ENCODE results near the gene WDFY1. TPM values are rescaled to one million over a fixed set of nuclear protein-coding genes. Genes with fewer than 3 reads are reported as not detected.

The WDFY1 gene
- total RNA-seq, 4 donors from 2014 or later, result 28.1 to 38.4 (median 31.8) TPM

- intact Hi-C loops (cut with DNase I; ENCODE audit: low total_unique reads), result no loop called here
- DNase-seq (ENCODE audit: low spot score in 2 of 2), result no peak
- no peak overlapping the region for H3K4me3 ChIP-seq (ENCODE audit: low read depth, poor library complexity, severe bottlenecking)
- TF ChIP-seq POLR2A (IDR thresholded peaks at IDR 0.05) (no peak), CTCF (IDR thresholded peaks at IDR 0.05) (no peak)
- WGBS, 2 donors, result 68 to 78% methylated on average over 3 of the region's 3 CpGs
Observed at GRCh38 chr2:223841436-223842190, 103.5 kb downstream of the WDFY1 start.

GRCh38 chr2:223837287-223838061 is 107.7 kb downstream of the WDFY1 start, which contains the start of gene AP1S3:
Gene AP1S3, minus strand, starts transcription at chr2:223837582. Its CDS starts 132 bp downstream, at chr2:223837450.
- WGBS, 2 donors, result 0 to 2% methylated on average over 52 to 53 of the region's 82 CpGs
- DNase-seq (ENCODE audit: low spot score in 2 of 2), result peak; percentile 35 to 91

GRCh38 chr2:223835701-223836532 is 109.2 kb downstream of the WDFY1 start:
- no peak for DNase-seq (ENCODE audit: low spot score in 2 of 2)

More at GRCh38 chr2:223837287-223838061, 107.7 kb downstream of the WDFY1 start, which contains the start of gene AP1S3:
- H3K4me3 ChIP-seq (ENCODE audit: low read depth, poor library complexity, severe bottlenecking), result peak within 1 kb of the TSS; percentile 67
- intact Hi-C loops (cut with DNase I; ENCODE audit: low total_unique reads), result no loop called here
- no peak for TF ChIP-seq POLR2A (IDR thresholded peaks at IDR 0.05)
- no peak for TF ChIP-seq CTCF (IDR thresholded peaks at IDR 0.05)

GRCh38 chr2:223834431-223834830 is 110.7 kb downstream of the WDFY1 start:
- TF ChIP-seq POLR2A (IDR thresholded peaks at IDR 0.05) (no peak), CTCF (IDR thresholded peaks at IDR 0.05) (no peak)
- 100% methylated on average over 1 of the region's 1 CpG for WGBS, 2 donors

More at GRCh38 chr2:223835701-223836532, 109.2 kb downstream of the WDFY1 start:
- intact Hi-C loops (cut with DNase I; ENCODE audit: low total_unique reads), result no loop called here
- TF ChIP-seq CTCF (IDR thresholded peaks at IDR 0.05), result no peak
- no peak for TF ChIP-seq POLR2A (IDR thresholded peaks at IDR 0.05)
- 74 to 83% methylated on average over 15 of the region's 15 CpGs for WGBS, 2 donors
- no peak overlapping the region for H3K4me3 ChIP-seq (ENCODE audit: low read depth, poor library complexity, severe bottlenecking)

DNA sequence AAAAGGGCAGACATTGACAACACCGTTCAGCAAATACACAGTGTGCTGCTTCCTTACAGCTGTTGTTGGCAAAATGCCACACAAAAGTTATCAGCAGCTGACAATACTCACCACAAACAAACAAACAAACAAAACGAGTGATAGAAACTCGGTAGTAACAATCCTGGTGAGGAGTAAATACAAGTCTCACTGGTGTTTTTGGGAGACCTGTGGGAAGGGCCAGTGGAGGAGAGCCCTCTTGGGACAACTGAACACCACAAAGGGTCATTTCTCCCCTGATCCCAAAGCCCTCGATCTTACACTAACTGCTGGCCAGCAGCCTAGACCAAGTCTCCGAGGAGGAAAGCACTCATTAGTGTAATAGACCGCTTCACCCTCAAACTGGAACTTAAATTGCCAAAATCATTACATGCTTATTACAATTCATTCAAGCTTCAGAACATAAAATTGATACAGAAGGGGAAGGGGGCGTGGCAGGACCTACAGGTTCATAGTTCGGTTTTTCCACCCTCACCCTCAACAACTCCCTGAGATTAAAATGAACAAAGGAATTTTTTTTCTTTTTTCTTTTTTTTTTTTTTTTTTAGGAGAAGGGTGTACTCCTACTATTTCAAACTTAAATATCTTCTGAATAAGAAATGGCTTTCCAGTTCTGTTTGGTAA is 112.8 kb downstream of the WDFY1 start:
- intact Hi-C loops (cut with DNase I; ENCODE audit: low total_unique reads), result no loop called here
- no peak overlapping the region for H3K4me3 ChIP-seq (ENCODE audit: low read depth, poor library complexity, severe bottlenecking)
- TF ChIP-seq POLR2A (IDR thresholded peaks at IDR 0.05) (no peak), CTCF (IDR thresholded peaks at IDR 0.05) (no peak)
- no peak for DNase-seq (ENCODE audit: low spot score in 2 of 2)
- WGBS, 2 donors, result 52 to 53% methylated on average over 8 of the region's 8 CpGs

More at GRCh38 chr2:223834431-223834830, 110.7 kb downstream of the WDFY1 start:
- DNase-seq (ENCODE audit: low spot score in 2 of 2), result no peak
- H3K4me3 ChIP-seq (ENCODE audit: low read depth, poor library complexity, severe bottlenecking), result no peak overlapping the region
- intact Hi-C loops (cut with DNase I; ENCODE audit: low total_unique reads), result no loop called here
